ENCODE measurements around the gene REV3L.

The REV3L gene

DNA sequence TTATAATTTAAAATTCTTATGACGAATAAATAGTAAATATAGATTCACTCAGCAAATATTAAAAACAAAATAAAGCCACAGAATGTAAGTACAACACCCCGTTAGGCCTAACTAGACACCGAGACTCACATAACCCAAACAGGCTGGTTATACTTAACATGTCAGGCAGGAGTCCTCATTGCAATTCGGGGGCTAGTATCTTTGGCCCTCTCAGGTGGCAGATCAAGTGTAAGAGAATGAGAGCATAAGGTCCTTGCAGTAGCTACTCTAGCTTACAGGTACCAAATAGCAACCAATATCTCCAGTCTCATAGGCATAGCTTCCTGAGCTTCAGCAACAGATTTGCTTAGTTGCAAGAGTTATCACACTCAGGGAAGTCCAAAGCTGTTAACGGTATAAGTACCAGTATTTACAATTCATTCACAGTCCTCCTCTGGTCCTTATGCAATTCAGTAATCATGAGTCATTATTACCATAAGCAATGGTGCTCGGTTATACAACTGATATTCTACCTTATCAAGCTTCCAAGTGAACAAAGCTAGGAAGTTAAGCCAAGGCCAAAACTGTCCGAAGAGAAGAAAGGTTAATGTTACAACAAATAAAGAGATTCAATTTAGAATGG lies 20.1 kb downstream of the REV3L start:
- no peak for DNase-seq (ENCODE audit: low read depth)
- TF ChIP-seq CTCF (IDR thresholded peaks at IDR 0.05; ENCODE audit: control insufficient read depth, insufficient read depth, low read depth, low read length, missing control alignments) = no peak
- no peak overlapping the region for H3K4me3 ChIP-seq (ENCODE audit: control insufficient read depth, low read depth, low read length)

GRCh38 chr6:111461860-111462259 lies 21.2 kb downstream of the REV3L start:
- TF ChIP-seq CTCF (IDR thresholded peaks at IDR 0.05; ENCODE audit: control insufficient read depth, insufficient read depth, low read depth, low read length, missing control alignments) = no peak
- no peak overlapping the region for H3K4me3 ChIP-seq (ENCODE audit: control insufficient read depth, low read depth, low read length)
- no peak for DNase-seq (ENCODE audit: low read depth)

DNA sequence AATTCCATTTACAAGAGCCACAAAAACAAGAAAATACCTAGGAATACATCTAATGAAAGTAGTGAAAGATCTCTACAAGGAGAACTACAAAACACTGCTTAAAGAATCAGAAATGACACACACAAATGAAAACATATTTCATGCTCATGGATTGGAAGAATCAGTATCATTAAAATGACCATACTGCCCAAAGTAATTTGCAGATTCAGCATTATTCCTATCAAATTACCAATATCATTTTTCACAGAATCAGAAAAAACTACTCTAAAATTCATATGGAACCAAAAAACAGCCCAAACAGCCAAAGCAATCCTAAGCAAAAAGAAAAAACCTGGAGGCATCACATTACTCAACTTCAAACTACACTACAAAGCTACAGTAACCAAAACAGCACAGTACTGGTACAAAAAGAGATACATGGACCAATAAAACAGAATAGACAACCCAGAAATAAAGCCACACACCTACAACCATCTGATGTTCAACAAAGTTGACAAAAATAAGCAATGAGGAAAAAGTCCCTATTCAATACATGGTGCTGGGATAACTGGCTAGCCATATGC lies 24.3 kb downstream of the REV3L start:
- TF ChIP-seq CTCF (IDR thresholded peaks at IDR 0.05; ENCODE audit: control insufficient read depth, insufficient read depth, low read depth, low read length, missing control alignments) = no peak
- no peak overlapping the region for H3K4me3 ChIP-seq (ENCODE audit: control insufficient read depth, low read depth, low read length)
- no peak for DNase-seq (ENCODE audit: low read depth)

- no peak overlapping the region for H3K4me3 ChIP-seq (ENCODE audit: control insufficient read depth, low read depth, low read length)
- no peak for DNase-seq (ENCODE audit: low read depth)
- TF ChIP-seq CTCF (IDR thresholded peaks at IDR 0.05; ENCODE audit: control insufficient read depth, insufficient read depth, low read depth, low read length, missing control alignments) = no peak
These were observed 26.8 kb downstream of the REV3L start for GRCh38 chr6:111456208-111456607.

- no peak for DNase-seq (ENCODE audit: low read depth)
- no peak overlapping the region for H3K4me3 ChIP-seq (ENCODE audit: control insufficient read depth, low read depth, low read length)
- no peak for TF ChIP-seq CTCF (IDR thresholded peaks at IDR 0.05; ENCODE audit: control insufficient read depth, insufficient read depth, low read depth, low read length, missing control alignments)
These were observed 32.4 kb downstream of the REV3L start for GRCh38 chr6:111450636-111451035.

GRCh38 chr6:111450087-111450486 lies 32.9 kb downstream of the REV3L start:
- no peak for DNase-seq (ENCODE audit: low read depth)
- no peak overlapping the region for H3K4me3 ChIP-seq (ENCODE audit: control insufficient read depth, low read depth, low read length)
- no peak for TF ChIP-seq CTCF (IDR thresholded peaks at IDR 0.05; ENCODE audit: control insufficient read depth, insufficient read depth, low read depth, low read length, missing control alignments)

All from AG09309 (cell line).